ENCODE measurements around the gene SORL1-AS1.
"Not testable (repeated sequence)": the region's sequence is repeated elsewhere in the genome, so short reads cannot be mapped to it uniquely, and the experiment has no call there.

Gene SORL1-AS1

GRCh38 chr11:121452609-121453150 lies at the start of gene SORL1-AS1:
Gene SORL1-AS1 (minus strand): TSS chr11:121452967.
- peak in 1 of 2 experiments; percentile 36 for DNase-seq (ENCODE audit: low read depth in 2 of 2)

DNA sequence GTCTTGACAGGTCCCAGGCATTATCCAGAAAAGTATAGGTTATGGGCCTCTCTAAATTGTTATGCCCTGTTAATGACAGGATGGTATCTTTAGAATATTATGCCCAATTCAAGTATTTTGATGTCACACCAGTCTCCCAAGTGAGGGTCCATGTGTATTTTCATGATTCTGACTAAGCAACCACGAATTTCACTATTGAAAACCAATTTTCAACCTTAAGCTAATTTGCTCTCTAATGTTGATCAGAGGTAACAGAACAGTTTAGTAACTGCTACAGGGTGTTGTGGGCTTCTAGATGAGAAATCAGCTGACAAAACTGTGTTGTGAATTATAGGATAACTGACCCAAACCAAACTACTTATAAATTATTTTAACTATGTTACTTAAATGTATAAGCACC lies 48.0 kb upstream of the SORL1-AS1 start:
- no peak for DNase-seq (ENCODE audit: low read depth in 2 of 2)

GRCh38 chr11:121500275-121500674 lies 47.5 kb upstream of the SORL1-AS1 start:
- DNase-seq (ENCODE audit: low read depth in 2 of 2): no peak

DNA sequence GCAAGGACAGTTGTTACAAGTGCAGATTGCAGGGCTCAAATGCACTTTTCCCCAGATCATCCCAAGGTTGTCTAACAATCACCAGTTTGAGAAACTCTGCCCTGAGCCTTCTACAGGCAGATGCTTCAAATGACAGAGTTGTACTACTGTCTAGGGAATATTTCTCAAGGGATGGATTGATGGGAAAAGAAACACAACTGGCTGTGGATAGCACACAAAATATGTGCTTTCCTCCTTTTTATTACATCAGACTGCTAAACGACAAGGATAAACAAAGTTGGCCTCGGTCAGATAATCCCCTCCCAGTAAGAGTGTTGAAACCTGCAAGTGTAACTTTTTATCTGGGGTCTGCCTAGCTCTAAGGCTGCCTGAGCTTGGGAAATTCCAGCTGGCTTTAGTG lies 46.6 kb upstream of the SORL1-AS1 start:
- no peak for DNase-seq (ENCODE audit: low read depth in 2 of 2)

GRCh38 chr11:121497176-121497998 lies 44.6 kb upstream of the SORL1-AS1 start:
- no peak for DNase-seq (ENCODE audit: low read depth in 2 of 2)

GRCh38 chr11:121494355-121495099 lies 41.8 kb upstream of the SORL1-AS1 start:
- peak in 1 of 2 experiments; percentile 57 for DNase-seq (ENCODE audit: low read depth in 2 of 2)

DNA sequence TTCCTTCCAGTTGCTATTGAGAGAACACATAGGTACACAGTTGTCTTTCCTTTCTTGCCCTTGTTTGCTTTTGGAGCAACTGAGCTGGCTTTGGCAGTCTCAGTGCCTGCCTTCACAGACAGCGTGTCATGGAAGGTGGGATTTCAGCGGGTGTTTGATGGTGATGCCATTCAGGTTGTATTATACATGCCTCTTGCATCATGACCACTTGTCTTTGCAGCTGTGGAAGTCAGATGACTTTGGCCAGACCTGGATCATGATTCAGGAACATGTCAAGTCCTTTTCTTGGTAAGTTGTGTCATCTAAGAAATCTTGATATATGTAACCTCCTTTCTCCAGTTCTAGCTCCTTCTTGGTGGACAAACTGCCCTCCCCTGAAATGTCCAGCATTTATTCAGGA lies 37.1 kb upstream of the SORL1-AS1 start:
- no peak for DNase-seq (ENCODE audit: low read depth in 2 of 2)

GRCh38 chr11:121488641-121489040 lies 35.9 kb upstream of the SORL1-AS1 start:
- DNase-seq (ENCODE audit: low read depth in 2 of 2): no peak

DNA sequence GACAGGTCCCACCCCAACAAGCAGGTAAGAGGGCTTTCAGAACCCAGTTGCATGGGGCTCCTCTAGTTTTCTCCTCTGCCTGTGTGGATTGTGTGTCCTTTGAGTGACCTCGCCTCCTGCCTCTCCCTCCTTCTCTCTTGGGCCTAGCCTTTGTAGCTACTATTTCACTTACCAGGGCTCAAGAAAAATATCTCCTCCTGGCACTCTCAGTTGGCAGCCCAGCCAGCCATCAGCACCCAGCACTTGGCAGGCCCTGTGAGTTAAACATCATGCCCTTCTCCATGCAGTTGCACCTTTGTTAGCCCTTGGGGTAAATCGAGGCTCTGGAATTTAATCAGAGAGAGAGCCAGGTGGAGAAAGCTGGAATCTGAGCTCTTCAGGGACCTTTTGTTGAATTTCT lies 35.4 kb upstream of the SORL1-AS1 start:
- no peak for DNase-seq (ENCODE audit: low read depth in 2 of 2)

GRCh38 chr11:121487191-121487590 lies 34.4 kb upstream of the SORL1-AS1 start:
- no peak for DNase-seq (ENCODE audit: low read depth in 2 of 2)

DNA sequence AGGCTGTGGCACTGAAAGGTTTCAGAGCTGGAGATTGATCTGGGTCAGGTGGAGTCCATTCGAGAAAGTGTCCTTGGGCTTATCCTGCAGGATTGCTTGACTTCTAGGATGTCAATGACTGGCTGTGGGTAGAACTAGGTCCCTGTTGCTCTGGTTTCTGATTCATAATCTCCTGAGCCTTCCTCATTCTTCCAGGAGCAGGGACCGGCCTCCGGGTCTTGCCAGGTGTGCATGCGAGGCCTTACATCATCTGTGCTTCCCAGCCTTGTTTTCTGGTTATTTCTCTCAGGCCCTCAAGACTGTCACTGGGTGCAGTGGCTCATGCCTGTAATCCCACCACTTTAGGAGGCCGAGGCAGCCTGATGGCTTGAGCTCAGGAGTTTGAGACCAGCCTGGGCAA lies 33.3 kb upstream of the SORL1-AS1 start:
- no peak for DNase-seq (ENCODE audit: low read depth in 2 of 2)

GRCh38 chr11:121485216-121485615 lies 32.4 kb upstream of the SORL1-AS1 start:
- DNase-seq (ENCODE audit: low read depth in 2 of 2): no peak

DNA sequence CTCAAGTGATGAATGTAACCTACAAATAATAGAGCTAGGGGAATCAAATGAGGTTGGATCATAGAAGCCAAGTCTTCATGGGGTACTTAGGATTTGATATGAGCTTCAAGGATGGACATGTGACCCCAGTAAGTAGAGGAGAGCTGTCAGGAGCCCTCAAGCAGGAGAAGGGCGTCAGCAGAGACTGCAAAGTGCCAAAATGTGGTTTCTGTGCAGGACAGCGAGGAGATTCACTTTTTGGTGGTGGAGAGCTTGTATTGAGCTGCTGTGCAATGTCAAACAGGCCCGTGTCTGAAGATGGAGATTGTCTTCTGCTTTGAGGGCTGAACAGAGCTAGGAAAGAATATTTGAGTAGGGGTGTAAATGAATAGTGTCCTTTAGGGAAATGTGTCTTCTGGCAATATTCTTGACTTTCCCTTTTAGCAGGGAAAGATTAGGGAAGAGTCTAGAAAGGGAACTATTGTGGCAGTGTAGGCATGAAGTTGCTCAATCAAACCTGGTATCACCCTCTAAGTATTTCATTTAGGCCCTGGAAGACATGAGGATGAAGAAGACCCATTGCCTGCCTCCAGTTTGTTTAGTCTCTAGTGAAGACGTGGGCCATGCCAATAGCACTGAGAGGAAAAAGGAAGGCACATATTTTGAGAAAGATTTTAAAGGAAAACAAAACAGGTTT lies 31.2 kb upstream of the SORL1-AS1 start:
- no peak for DNase-seq (ENCODE audit: low read depth in 2 of 2)

DNA sequence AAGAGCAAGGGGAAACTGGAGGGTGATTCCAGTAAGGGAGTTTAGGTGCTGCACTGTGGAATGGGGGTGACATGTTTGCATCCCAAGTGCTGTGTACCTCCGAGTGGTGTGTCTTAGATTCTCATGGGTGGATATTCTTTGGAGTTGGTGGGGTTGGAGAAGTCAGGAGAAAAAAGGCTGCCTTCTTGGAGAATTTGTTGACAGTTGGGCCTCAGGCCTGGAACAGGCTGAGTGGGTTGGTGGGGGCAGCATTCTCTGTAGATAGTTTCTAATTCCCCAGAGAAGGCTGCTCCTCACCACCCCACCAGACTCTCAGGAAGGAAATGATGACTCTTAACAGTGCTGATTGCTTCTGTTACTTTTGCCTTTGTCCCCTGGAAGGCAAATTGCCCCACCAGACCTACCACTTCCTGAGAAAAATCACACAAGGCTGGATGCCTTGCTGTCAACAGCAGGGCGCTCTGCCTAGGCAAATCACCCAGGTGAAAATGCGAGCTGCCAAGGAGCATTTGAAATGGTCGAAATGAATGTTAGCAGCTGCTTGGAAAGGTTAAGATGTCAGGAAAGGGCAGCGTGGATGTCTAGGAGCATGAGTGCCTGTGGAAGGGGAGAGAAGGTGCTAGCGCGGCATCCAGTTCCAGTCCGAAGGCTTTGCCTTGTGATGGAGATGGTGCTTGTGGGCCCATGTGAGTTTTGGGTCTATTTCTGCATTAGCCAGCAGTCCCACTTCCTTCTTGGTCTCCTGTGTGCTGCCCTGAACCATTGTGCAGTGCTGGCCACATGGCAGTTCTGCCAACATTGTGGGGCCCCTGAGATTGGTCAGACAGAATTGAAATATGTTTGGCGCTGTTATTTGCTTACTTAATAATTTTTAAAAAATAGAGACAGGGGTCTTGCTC lies 29.7 kb upstream of the SORL1-AS1 start:
- peak; percentile 31 to 32 for DNase-seq (ENCODE audit: low read depth in 2 of 2)

DNA sequence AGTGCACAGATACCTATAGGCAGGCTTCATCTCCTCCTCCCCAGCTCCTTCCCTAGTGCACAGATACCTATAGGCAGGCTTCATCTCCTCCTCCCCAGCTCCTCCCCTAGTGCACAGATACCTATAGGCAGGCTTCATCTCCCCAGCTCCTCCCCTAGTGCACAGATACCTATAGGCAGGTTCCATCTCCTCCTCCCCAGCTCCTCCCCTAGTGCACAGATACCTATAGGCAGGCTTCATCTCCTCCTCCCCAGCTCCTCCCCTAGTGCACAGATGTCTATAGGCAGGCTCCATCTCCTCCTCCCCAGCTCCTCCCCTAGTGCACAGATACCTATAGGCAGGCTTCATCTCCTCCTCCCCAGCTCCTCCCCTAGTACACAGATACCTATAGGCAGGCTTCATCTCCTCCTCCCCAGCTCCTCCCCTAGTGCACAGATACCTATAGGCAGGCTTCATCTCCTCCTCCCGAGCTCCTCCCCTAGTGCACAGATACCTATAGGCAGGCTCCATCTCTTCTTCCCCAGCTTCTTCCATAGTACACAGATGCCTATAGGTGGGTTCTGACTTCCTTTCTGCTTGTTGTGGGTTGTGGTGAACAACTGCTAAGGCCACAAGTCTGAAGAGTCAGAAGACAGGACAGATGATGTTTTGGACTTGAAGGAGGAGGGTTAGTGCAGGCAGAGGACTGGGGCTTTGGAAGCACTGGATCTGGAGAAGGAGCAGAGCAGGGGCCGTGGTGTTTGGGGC lies 28.9 kb upstream of the SORL1-AS1 start:
- not testable (repeated sequence) for DNase-seq (ENCODE audit: low read depth in 2 of 2)

DNA sequence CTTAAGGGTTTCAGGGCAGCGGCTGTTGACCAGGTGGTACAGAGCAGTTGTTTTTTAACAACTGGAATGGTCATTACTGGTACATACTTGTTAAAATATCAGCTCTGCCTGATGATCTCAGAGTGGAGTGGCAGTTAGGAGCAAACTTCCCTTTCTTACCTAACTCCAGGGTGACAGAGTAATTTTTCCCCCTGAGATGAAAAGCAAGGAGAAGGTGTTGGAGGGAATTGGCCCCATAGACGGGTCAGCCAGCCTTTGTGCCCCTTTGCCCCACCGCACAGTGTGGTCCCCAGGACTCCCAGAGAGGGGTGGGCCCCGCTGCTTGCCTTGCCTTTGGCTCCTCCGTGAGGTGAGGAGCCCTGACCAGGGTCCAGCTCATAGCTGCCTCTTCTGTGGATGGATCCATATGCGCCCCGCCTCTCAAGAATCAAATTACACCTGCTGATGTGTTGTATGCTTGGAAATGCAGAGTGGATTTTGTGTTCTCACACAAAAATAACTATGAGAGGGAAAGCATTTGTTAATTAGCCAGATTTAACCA lies 27.0 kb upstream of the SORL1-AS1 start:
- no peak for DNase-seq (ENCODE audit: low read depth in 2 of 2)

DNA sequence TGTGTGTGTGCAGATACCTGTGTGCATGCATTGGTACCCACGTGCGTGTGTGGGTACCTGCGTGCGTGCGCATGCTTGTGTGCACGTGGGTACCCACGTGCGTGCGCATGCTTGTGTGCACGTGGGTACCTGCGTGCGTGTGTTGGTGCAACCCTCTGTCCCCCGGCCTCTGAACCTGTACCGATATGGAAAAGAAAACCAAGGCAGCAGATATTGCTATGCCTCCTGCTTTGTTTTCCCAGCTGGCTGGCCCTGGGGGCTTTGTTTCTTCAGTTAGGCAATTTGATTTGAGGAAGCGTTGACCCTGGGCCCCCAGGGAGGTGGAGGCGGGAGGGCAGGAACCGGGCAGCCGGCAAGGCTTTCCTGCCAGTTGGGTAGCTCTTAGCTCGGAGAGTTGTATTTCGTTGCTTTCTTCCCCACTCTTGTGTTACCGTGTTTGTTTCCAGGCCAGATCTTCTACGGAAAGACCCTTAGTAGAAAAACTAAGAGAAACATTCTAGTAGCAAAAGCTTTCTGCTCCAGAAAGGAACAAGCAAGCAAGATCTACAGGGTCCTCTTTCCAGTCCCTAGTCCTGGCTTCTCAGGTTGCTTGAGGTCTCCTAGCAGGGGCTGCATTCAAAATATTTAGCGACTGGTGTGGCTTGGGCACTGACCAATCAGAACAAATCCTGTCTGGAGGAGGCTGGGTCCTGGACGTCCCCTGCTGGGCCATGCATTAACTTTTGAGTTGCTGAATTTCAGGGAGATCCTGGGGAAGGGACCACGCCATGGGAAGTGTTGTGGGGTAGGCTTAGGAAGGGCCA lies 26.3 kb upstream of the SORL1-AS1 start:
- no peak for DNase-seq (ENCODE audit: low read depth in 2 of 2)

GRCh38 chr11:121478226-121478894 lies 25.6 kb upstream of the SORL1-AS1 start:
- no peak for DNase-seq (ENCODE audit: low read depth in 2 of 2)

Measured in stimulated activated CD4-positive, alpha-beta T cell treated with anti-CD3 and anti-CD28 coated beads, Interleukin-12 subunit alpha, Interleukin-12 subunit beta, amount 100 ng/mL, for 24 hours (primary cell).